ENCODE results near the gene UBE3B. TPM values are rescaled to one million over a fixed set of nuclear protein-coding genes. Genes with fewer than 3 reads are reported as not detected.

UBE3B gene
- total RNA-seq, 1 experiment from 2014 or later: 18.8 TPM

DNA sequence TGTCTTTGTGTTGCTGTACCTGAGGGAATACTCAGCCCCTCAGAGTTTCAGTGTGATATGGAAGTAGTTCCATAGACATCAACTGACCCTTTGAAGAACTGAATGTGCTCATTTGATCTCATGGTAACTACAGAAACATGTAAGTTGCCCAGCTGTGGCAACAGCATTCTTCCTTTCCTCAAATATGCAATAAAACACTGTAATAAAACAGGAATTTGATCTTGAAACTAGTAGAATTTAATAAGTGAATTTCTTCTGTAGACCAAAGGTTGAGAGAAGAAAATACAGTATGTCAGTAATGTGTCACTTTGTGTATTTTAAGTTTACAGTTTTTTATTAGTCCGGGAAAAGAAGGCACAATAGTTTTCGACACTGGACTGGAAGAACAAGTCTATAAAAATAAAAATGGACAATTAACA is 32.2 kb upstream of the UBE3B start:
- no peak for DNase-seq
- peaks cover 20% of the 10 kb centered on the region for H3K36me3 ChIP-seq
- no peak overlapping the region for H3K4me3 ChIP-seq
- H3K9me3 ChIP-seq: no peaks in the 10 kb centered on the region
- H3K27me3 ChIP-seq: no peaks in the 10 kb centered on the region

DNA sequence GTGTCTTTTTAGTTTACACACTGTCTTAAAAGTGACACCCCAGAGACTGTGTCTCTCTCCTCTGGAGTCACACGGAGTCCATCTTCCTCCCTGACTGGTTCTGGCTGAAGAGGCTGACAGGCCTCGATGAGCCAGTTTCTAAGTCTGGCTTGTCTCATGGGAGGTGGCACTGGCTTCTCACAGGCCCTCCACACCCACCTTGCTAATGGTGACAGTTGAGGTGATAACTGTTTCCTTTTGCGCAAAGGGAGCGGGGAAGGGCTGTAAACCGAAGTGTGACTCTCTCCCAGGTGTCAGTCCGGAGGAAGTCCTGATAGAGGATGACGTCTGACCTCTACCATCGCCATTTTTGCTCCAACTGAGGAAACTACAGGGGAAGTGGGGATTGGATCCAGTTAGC is 30.6 kb upstream of the UBE3B start:
- DNase-seq: no peak
- Histone ChIP-seq H3K9me3 (no peaks in the 10 kb centered on the region), H3K4me3 (no peak overlapping the region), H3K36me3 (peaks cover 34% of the 10 kb centered on the region), H3K27me3 (no peaks in the 10 kb centered on the region)

- Histone ChIP-seq H3K4me3 (no peak overlapping the region), H3K27me3 (no peaks in the 10 kb centered on the region), H3K36me3 (peaks cover 39% of the 10 kb centered on the region), H3K9me3 (no peaks in the 10 kb centered on the region)
- no peak for DNase-seq
These were observed 30.0 kb upstream of the UBE3B start for GRCh38 chr12:109447482-109447881.

DNA sequence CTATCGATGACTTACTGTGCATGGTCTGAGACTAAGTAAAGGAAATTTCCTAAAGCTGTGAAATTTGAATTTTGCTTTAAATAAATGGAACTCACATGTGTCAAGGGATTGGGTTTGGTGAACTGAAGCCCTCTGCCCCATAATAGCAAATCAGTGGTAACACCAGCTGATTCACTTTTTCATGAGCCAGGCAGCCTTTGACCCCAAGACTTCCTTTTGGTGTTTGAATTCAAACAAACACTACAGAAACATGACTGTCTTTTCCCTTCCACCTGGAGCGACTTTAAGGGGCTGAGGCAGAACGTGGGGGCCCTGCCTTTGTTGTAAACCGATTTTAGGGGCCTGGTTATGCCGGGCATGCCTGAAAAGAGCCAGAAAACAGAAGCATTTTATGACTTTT is 29.2 kb upstream of the UBE3B start:
- no peak for DNase-seq
- Histone ChIP-seq H3K9me3 (no peaks in the 10 kb centered on the region), H3K36me3 (peaks cover 39% of the 10 kb centered on the region), H3K4me3 (no peak overlapping the region), H3K27me3 (no peaks in the 10 kb centered on the region)

DNA sequence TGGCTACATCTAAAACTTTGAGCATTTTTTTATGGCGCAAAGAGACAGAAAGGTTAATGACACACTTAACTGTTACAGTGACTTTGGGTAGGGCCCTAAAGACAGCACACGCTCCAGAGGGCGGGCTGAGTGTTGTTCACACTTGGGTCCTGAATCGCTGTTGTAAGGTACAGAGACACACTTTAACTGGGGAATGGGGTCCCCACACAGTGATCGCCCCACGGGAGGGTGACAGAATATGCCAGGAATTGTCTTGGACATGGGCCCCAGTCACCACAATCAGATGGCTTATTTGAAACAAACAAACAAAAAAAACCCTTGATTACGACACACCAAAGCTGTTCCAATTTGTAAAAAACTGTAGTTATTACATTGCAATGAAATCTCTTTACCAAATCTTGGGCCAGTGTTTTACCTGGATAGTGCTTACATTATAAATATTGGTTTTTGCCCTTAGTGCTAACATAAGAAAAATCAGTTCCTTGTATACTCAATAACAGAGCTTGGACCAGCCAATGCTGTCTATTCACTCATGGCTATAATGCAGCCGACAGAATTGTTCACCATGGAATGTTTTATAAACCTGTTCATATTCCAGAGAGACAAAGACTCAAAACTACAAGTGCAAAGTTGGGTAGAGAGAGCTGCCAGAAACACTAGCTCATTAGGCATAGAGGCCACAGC is 28.6 kb upstream of the UBE3B start:
- no peaks in the 10 kb centered on the region for H3K27me3 ChIP-seq
- DNase-seq: no peak
- peaks cover 44% of the 10 kb centered on the region for H3K36me3 ChIP-seq
- H3K4me3 ChIP-seq: no peak overlapping the region
- H3K9me3 ChIP-seq: no peaks in the 10 kb centered on the region

DNA sequence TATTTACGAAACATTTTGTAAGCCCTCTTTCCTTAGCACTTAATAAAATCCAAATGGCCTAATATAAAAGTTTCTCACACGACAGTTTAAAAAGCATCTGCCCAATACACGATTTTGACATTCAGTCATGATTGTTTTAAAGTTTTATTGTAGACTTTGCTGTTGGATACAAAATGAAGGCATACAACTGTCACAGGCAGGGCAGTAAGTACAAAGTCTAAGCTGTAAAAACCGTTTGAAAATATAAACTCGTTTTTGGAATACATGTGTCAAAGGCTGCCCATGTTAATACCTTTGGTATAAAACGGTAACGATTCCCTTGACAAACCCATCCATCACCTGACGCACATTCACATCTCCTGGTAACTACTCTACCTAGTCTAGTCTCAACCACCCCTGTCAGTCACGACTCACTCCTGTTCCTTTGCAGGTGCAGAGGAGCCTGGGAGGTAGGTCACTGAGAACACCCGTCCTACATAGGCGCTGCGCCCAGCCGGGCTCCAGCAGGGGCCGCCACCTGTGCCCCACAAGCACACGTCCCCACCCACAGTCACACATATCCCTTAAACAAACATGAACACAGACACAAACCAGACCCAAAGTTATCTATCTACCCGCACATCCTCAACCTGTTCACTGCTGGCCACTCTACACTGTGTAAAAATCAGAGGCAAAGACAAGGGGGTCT is 27.4 kb upstream of the UBE3B start:
- Histone ChIP-seq H3K27me3 (no peaks in the 10 kb centered on the region), H3K9me3 (no peaks in the 10 kb centered on the region), H3K4me3 (no peak overlapping the region), H3K36me3 (peaks cover 54% of the 10 kb centered on the region)
- no peak for DNase-seq

GRCh38 chr12:109450980-109451379 is 26.5 kb upstream of the UBE3B start:
- no peaks in the 10 kb centered on the region for H3K9me3 ChIP-seq
- no peak for DNase-seq
- no peaks in the 10 kb centered on the region for H3K27me3 ChIP-seq
- no peak overlapping the region for H3K4me3 ChIP-seq
- peaks cover 60% of the 10 kb centered on the region for H3K36me3 ChIP-seq

GRCh38 chr12:109451400-109451799 is 26.0 kb upstream of the UBE3B start:
- Histone ChIP-seq H3K36me3 (peaks cover 64% of the 10 kb centered on the region), H3K4me3 (no peak overlapping the region), H3K9me3 (no peaks in the 10 kb centered on the region), H3K27me3 (no peaks in the 10 kb centered on the region)
- DNase-seq: no peak

DNA sequence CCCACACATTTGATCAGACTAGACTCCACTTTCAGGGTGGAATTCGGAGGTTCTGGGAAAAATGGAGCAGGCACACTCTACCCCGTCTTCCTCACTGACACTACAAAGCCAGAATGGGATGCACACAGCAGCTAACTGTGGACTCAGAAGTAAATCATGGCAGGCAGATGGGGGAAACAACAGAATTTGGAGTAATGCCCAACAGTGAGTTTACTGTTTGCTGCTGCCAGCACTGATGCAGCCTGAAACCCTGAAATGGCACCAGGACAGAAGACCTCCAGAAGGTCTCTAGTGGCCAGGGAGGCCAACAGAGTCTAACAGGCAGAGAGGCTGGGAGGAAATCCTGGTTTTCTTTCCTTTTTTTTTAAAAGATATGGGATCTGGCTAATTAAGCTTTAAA is 24.9 kb upstream of the UBE3B start:
- no peak for DNase-seq
- no peaks in the 10 kb centered on the region for H3K9me3 ChIP-seq
- no peak overlapping the region for H3K4me3 ChIP-seq
- H3K27me3 ChIP-seq: no peaks in the 10 kb centered on the region
- H3K36me3 ChIP-seq: peaks cover 71% of the 10 kb centered on the region

DNA sequence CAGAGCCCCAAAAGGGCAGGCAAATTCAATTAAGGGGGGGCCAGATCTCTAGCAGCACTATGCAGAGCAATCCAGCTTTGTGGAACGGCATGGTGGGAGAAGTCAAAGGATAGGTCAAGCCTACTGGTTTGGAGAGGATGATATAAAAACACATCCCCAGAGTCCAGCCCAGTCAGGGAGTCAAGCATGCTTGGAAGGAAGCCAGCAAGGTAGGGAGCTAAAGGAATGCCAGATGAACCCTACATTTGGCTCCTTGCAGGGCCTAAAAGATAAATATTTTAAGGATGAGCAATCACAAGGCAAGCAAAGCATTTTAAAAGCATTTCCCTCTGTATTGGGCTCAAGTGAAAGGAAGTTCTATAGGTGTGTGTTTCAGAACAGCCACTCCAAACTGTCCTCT is 21.7 kb upstream of the UBE3B start:
- Histone ChIP-seq H3K4me3 (no peak overlapping the region), H3K27me3 (no peaks in the 10 kb centered on the region), H3K36me3 (peaks cover 73% of the 10 kb centered on the region), H3K9me3 (no peaks in the 10 kb centered on the region)
- DNase-seq: no peak

DNA sequence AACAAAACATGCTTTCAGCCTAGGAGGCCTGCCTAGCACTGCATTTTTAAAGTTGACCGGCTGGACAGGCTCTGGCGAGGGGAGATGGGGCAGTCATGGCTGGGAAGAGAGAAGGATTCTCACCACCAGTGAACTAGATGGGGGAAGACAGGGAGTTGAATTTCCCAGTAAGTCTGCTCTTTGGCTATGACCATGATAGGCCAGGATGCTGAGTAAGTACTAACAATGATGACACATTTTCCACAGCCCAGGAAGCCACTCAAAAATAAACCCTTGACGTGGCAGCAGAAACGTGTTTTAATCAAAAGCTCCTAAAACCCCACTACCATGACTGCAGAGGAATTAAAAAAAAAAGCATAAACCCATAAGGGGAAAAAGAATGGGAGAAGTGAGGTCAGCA is 19.3 kb upstream of the UBE3B start:
- Histone ChIP-seq H3K9me3 (no peaks in the 10 kb centered on the region), H3K4me3 (no peak overlapping the region), H3K36me3 (peaks cover 62% of the 10 kb centered on the region), H3K27me3 (no peaks in the 10 kb centered on the region)
- no peak for DNase-seq

DNA sequence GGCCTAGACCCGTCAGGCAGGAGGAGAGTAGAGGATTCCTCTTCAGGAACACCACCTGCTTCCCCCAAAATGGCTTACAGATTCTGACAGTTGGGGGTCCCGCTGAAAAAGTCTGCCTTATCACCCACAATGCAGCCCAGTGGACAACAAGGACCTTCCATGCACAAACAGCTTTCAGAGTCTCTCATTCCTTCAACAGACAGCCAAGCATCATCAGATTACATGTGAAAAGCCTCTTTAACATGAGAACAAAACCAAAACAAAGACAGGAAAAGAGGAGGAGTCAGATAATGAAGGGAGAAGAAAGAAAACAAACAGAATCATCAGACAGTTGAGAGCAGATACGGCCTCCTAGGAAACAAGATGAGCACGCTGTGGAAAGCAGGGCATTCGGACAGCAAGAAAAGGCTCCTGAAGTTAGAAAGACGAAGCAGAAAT is 18.6 kb upstream of the UBE3B start:
- no peak for DNase-seq
- peaks cover 58% of the 10 kb centered on the region for H3K36me3 ChIP-seq
- no peak overlapping the region for H3K4me3 ChIP-seq
- no peaks in the 10 kb centered on the region for H3K27me3 ChIP-seq
- H3K9me3 ChIP-seq: no peaks in the 10 kb centered on the region

DNA sequence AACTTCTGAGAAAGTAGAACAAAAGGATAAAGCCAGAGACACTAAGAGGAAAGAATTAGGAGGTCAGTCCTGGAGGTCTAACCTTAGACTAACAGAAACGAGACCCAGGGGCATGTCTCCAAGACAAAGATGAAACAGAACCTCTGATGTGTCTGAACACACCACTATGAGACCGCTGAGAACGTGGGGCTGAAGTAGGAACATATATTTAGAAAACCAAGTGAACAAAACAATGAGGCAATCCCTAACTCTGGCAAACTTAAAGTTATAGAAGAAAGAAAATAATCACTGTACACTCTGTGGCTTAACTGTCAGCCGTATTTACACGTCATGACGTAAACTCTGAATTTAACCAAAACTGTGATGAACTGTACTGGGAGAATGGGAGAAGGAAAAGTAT is 18.2 kb upstream of the UBE3B start:
- DNase-seq: no peak
- no peaks in the 10 kb centered on the region for H3K9me3 ChIP-seq
- H3K27me3 ChIP-seq: no peaks in the 10 kb centered on the region
- H3K36me3 ChIP-seq: peaks cover 55% of the 10 kb centered on the region
- H3K4me3 ChIP-seq: no peak overlapping the region

GRCh38 chr12:109460538-109460937 is 16.9 kb upstream of the UBE3B start:
- no peak for DNase-seq
- peaks cover 57% of the 10 kb centered on the region for H3K36me3 ChIP-seq
- no peaks in the 10 kb centered on the region for H3K9me3 ChIP-seq
- no peaks in the 10 kb centered on the region for H3K27me3 ChIP-seq
- H3K4me3 ChIP-seq: no peak overlapping the region

DNA sequence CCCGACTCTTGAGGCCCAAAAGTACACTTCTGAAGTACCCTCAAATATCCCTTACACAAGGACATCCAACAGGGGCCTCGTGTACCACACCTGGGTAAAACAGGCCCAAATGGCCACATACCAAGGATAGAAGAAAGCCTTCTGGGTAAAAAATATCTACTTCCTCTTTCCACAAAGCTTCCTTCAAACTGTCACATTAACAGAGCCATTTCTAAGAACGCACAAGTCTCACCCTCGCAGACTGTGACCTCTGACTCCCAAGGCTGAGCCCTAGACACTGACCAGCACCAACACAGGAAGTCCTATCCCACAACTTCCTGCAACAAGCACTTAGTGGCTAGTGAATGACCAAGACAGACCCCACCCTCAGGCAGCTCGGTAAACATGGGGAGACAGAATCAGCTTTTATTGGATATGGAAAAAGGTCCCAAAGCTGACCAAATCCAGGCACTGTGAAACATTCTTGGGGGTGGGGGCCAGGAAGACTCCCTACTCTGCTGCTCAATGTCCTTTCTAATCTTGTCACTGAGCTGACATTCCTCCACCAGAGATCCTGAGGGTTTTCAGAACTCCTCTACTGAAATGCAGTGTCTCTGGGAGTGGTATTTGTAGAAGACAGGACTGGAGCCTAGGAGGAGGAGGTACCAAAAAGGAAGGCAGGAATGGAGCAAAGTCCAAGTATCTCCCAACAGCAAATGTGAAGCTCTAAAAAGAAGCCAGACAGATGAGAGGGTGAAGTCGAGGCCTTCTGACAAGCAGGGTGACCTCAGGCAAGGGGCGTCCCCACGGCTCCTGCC is 16.2 kb upstream of the UBE3B start:
- peak; percentile 38 for DNase-seq
- Histone ChIP-seq H3K27me3 (no peaks in the 10 kb centered on the region), H3K36me3 (peaks cover 55% of the 10 kb centered on the region), H3K9me3 (no peaks in the 10 kb centered on the region), H3K4me3 (no peak overlapping the region)

DNA sequence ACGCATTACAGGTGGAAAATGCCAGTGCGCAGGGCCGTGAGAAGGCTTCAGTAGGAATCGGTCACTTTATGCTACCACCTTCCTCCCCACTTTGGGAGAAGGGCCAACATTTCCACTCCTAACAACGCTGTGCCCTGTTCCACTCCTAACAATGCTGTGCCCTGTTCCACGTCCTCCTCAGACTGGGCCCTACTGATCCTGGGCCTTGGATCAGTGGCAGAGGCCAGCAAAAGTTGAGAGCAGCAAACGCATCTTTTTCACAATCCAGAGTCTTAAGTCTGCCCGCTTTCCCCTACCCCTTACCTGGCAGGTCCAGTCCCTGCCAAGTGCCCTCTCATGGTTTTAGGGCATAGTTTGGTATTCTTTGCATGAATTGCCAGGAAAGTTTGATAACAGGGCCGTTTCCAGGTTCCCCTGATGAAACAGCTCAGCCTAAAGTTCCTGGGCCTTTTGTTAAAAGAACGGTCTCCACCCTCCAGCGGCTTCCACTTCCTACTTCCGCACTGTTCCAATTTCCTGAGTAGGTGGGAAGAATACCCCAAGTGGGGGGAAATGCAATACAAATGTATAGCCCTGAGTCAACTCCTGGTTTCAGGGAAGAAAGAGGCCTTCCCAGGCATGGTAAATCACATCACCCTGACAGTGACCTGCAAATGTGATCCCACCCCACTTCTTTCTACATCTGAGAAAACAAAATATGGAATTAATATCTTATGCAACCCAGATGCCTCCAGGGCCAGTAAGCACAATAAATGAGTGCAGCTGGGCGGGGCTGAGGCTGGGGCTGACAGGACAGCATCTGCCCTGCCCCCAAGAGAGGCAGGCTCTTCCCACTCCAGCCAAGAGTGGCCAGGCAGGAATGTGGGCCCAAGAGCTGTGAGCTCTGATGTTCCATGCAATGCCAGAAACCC is 15.3 kb upstream of the UBE3B start:
- DNase-seq: peak; percentile 94
- Histone ChIP-seq H3K9me3 (no peaks in the 10 kb centered on the region), H3K27me3 (no peaks in the 10 kb centered on the region), H3K4me3 (no peak overlapping the region), H3K36me3 (peaks cover 52% of the 10 kb centered on the region)
